H1 (cell line): ENCODE data around the gene SV2C. TPM values are rescaled to one million over a fixed set of nuclear protein-coding genes. Genes with fewer than 3 reads are reported as not detected.

Experiments
- CTCF ChIA-PET: fragments of 300-600 bp; sonication (Branson Sonifier 250); formaldehyde crosslinking; loops from one replicate; lab custom pipeline; 2021; ENCODE audit not compliant: partially characterized antibody; lab: Charles Lee
- POLR2A ChIA-PET: fragments of 300-600 bp; sonication (Branson Sonifier 250); formaldehyde crosslinking; loops from one replicate; lab custom pipeline; 2021; ENCODE audit warnings: inconsistent platforms; ENCODE audit not compliant: partially characterized antibody; lab: Charles Lee
- DNase-seq, 2 experiments: peaks; one replicate each; pipeline versions ENCODE4 v3.0.0 to v3.0.0-alpha.2; 2010 to 2022; ENCODE audit warnings: low spot score in 2 of 2, low read depth in 1 of 2, mixed read lengths in 1 of 2
- FAIRE-seq: peaks from 2 replicates; lab custom pipeline; 2011; peaks lifted over from hg19 to GRCh38; lab: Jason Lieb, UNC
- H2AFZ ChIP-seq: 2 replicates; pipeline ENCODE4 v1.8.1; 2012; ENCODE audit warnings: low read length, inconsistent platforms
- H2AK5ac ChIP-seq: 2 replicates; pipeline ENCODE4 v1.6.1; 2013; ENCODE audit warnings: low read depth, low read length
- H2BK120ac ChIP-seq: replicated peaks from 2 replicates; pipeline ENCODE3; 2013; ENCODE audit warnings: low read depth, low read length, inconsistent platforms
- H2BK12ac ChIP-seq: 2 replicates; pipeline ENCODE4 v1.6.1; 2013; ENCODE audit warnings: low read depth, low read length
- H2BK15ac ChIP-seq: 2 replicates; pipeline ENCODE4 v1.6.1; 2013; ENCODE audit warnings: low read length
- H2BK20ac ChIP-seq: 2 replicates; pipeline ENCODE4 v1.6.1; 2013; ENCODE audit warnings: low read length
- H2BK5ac ChIP-seq: 2 replicates; pipeline ENCODE4 v1.6.1; 2013; ENCODE audit warnings: low read depth, low read length
- H3K14ac ChIP-seq: 2 replicates; pipeline ENCODE4 v1.6.1; 2013; ENCODE audit warnings: inconsistent platforms; ENCODE audit not compliant: insufficient read length
- H3K18ac ChIP-seq: 2 replicates; pipeline ENCODE4 v1.6.1; 2013; ENCODE audit warnings: low read length; ENCODE audit errors: extremely low read depth
- H3K23ac ChIP-seq: 2 replicates; pipeline ENCODE4 v1.6.1; 2013; ENCODE audit warnings: inconsistent platforms; ENCODE audit not compliant: insufficient read length
- H3K23me2 ChIP-seq: 2 replicates; pipeline ENCODE4 v1.6.1; 2013; ENCODE audit warnings: low read depth, low read length
- H3K27ac ChIP-seq: 2 replicates; pipeline ENCODE4 v1.6.1; 2011; ENCODE audit warnings: low read depth, low read length, inconsistent platforms
- H3K27me3 ChIP-seq, 4 experiments: replicated peaks in 1 of 4; 1 replicate in 1 of 4; 2 replicates in 3 of 4; pipeline versions ENCODE4 v1.6.1 to v1.8.1; 2011 to 2013; ENCODE audit warnings: low read length in 3 of 4, mild to moderate bottlenecking in 3 of 4, inconsistent platforms in 2 of 4, mixed read lengths in 2 of 4, moderate library complexity in 1 of 4; ENCODE audit not compliant: control insufficient read depth in 3 of 4, insufficient read depth in 3 of 4; ENCODE audit errors: extremely low read depth in 1 of 4
- H3K36me3 ChIP-seq, 4 experiments: 2 replicates each; pipeline versions ENCODE4 v1.6.1 to v1.8.1; 2011 to 2013; ENCODE audit warnings: mild to moderate bottlenecking in 4 of 4, low read length in 3 of 4, moderate library complexity in 2 of 4, control low read depth in 1 of 4, inconsistent platforms in 1 of 4; ENCODE audit not compliant: insufficient read depth in 4 of 4, control insufficient read depth in 2 of 4
- H3K4ac ChIP-seq: replicated peaks from 2 replicates; pipeline ENCODE3; 2013; ENCODE audit warnings: low read length, low read depth, mixed read lengths, inconsistent platforms; ENCODE audit not compliant: insufficient read length
- H3K4me1 ChIP-seq, 4 experiments: replicated peaks in 1 of 4; 1 replicate in 1 of 4; 2 replicates in 3 of 4; pipeline versions ENCODE4 v1.6.1 to v1.8.1; 2011 to 2013; ENCODE audit warnings: low read length in 3 of 4, inconsistent platforms in 2 of 4, mixed read lengths in 1 of 4; ENCODE audit not compliant: insufficient read depth in 4 of 4, control insufficient read depth in 3 of 4
- H3K4me2 ChIP-seq, 2 experiments: 2 replicates each; pipeline versions ENCODE4 v1.6.1 to v1.8.1; 2011 to 2013; ENCODE audit warnings: low read depth in 2 of 2, low read length in 2 of 2, control low read depth in 1 of 2, inconsistent platforms in 1 of 2, mild to moderate bottlenecking in 1 of 2; ENCODE audit not compliant: insufficient read depth in 1 of 2
- H3K4me3 ChIP-seq, 4 experiments: fragments of 200-600, 300-600 bp in 1 of 4; sonication (generic), shearing (Covaris generic), sonication (Bioruptor Twin) in 1 of 4; 2 replicates each; pipeline versions ENCODE4 v1.5.1 to v1.8.1; 2011 to 2016; ENCODE audit warnings: low read length in 4 of 4, low read depth in 3 of 4, control low read depth in 2 of 4, inconsistent platforms in 2 of 4, mild to moderate bottlenecking in 2 of 4, mixed read lengths in 1 of 4, moderate library complexity in 1 of 4; ENCODE audit not compliant: insufficient read depth in 2 of 4; ENCODE audit errors: extremely low read depth in 1 of 4
- H3K56ac ChIP-seq: replicated peaks from 2 replicates; pipeline ENCODE3; 2013; ENCODE audit warnings: low read depth, mild to moderate bottlenecking, mixed read lengths, low read length, inconsistent platforms; ENCODE audit not compliant: insufficient read length
- H3K79me1 ChIP-seq: 2 replicates; pipeline ENCODE4 v1.6.1; 2013; ENCODE audit warnings: low read depth, low read length, control low read depth
- H3K79me2 ChIP-seq, 2 experiments: 2 replicates each; pipeline versions ENCODE4 v1.6.1 to v1.8.1; 2012 to 2013; ENCODE audit warnings: low read length in 2 of 2, mild to moderate bottlenecking in 2 of 2, inconsistent platforms in 1 of 2; ENCODE audit not compliant: insufficient read depth in 2 of 2, control insufficient read depth in 1 of 2
- H3K9ac ChIP-seq, 4 experiments: replicated peaks in 1 of 4; 1 replicate in 1 of 4; 2 replicates in 3 of 4; pipeline versions ENCODE4 v1.6.1 to v1.8.1; 2011 to 2013; ENCODE audit warnings: low read depth in 3 of 4, low read length in 3 of 4, control low read depth in 2 of 4, mild to moderate bottlenecking in 2 of 4, moderate library complexity in 2 of 4, inconsistent platforms in 1 of 4; ENCODE audit errors: extremely low read depth in 1 of 4
- H3K9me3 ChIP-seq, 2 experiments: 2 replicates each; pipeline versions ENCODE4 v1.6.1 to v1.8.1; 2012 to 2013; ENCODE audit warnings: mild to moderate bottlenecking in 2 of 2, moderate library complexity in 2 of 2, control low read depth in 1 of 2, inconsistent platforms in 1 of 2, low read depth in 1 of 2, low read length in 1 of 2, mixed read lengths in 1 of 2; ENCODE audit not compliant: insufficient read depth in 2 of 2
- H4K20me1 ChIP-seq, 2 experiments: replicated peaks in 1 of 2; 2 replicates each; pipeline versions ENCODE3 to v1.8.1; 2011 to 2013; ENCODE audit warnings: inconsistent platforms in 2 of 2, low read length in 2 of 2, mild to moderate bottlenecking in 1 of 2; ENCODE audit not compliant: insufficient read depth in 2 of 2, control insufficient read depth in 1 of 2
- H4K5ac ChIP-seq: 2 replicates; pipeline ENCODE4 v1.6.1; 2013; ENCODE audit warnings: low read length, low read depth, mixed read lengths, inconsistent platforms; ENCODE audit not compliant: insufficient read length
- H4K8ac ChIP-seq: 2 replicates; pipeline ENCODE4 v1.8.0; 2013; ENCODE audit warnings: mild to moderate bottlenecking, moderate library complexity, low read length, inconsistent platforms; ENCODE audit not compliant: insufficient read depth; ENCODE audit errors: extremely low read depth
- H4K91ac ChIP-seq: replicated peaks from 2 replicates; pipeline ENCODE3; 2013; ENCODE audit warnings: low read length, mixed read lengths, inconsistent platforms; ENCODE audit not compliant: insufficient read length
- CEBPB ChIP-seq: IDR thresholded peaks from 2 replicates; pipeline ENCODE4 v1.6.1; 2012; ENCODE audit warnings: low read depth, low read length
- CHD1 ChIP-seq: IDR thresholded peaks from 2 replicates; pipeline ENCODE4 v1.6.1; 2012; ENCODE audit warnings: low read depth, low read length, improper control_type of control experiment
- E2F6 ChIP-seq: IDR thresholded peaks from 2 replicates; pipeline ENCODE4 v1.6.1; 2012; ENCODE audit warnings: inconsistent platforms
- EP300 ChIP-seq, 2 experiments: IDR thresholded peaks; 1 replicate in 1 of 2; 2 replicates in 1 of 2; pipeline ENCODE4 v1.6.1; 2011 to 2012; ENCODE audit warnings: low read depth in 2 of 2, low read length in 2 of 2, mild to moderate bottlenecking in 2 of 2, borderline replicate concordance in 1 of 2, inconsistent platforms in 1 of 2, moderate library complexity in 1 of 2
- HDAC6 ChIP-seq: IDR thresholded peaks from one replicate; pipeline ENCODE4 v1.7.1; 2012; ENCODE audit warnings: low read depth, mild to moderate bottlenecking, inconsistent platforms, low read length, moderate library complexity
- KDM4A ChIP-seq: IDR thresholded peaks from one replicate; pipeline ENCODE4 v1.7.1; 2012; ENCODE audit warnings: low read depth, mild to moderate bottlenecking, moderate library complexity, low read length, inconsistent platforms; ENCODE audit not compliant: severe bottlenecking
- KDM5A ChIP-seq: fragments of 200-600 bp; IDR thresholded peaks from 2 replicates; pipeline ENCODE4 v1.7.1; 2012; ENCODE audit warnings: mild to moderate bottlenecking, low read length, inconsistent platforms, mixed read lengths
- NANOG ChIP-seq: IDR thresholded peaks from 2 replicates; pipeline ENCODE4 v1.6.1; 2011; ENCODE audit warnings: low read length, low read depth, mild to moderate bottlenecking, inconsistent platforms; ENCODE audit not compliant: insufficient read depth, poor library complexity, severe bottlenecking
- PHF8 ChIP-seq: fragments of 200-600 bp; sonication (generic); conservative IDR thresholded peaks from 2 replicates; pipeline ENCODE4 v1.7.1; 2012; ENCODE audit warnings: low read depth, mild to moderate bottlenecking, inconsistent platforms, low read length, moderate library complexity
- RAD21 ChIP-seq, 2 experiments: IDR thresholded peaks in 1 of 2; conservative IDR thresholded peaks in 1 of 2; 2 replicates each; pipeline ENCODE4 v1.6.1; 2011; ENCODE audit warnings: low read depth in 2 of 2, low read length in 2 of 2, improper control_type of control experiment in 1 of 2, inconsistent platforms in 1 of 2, mild to moderate bottlenecking in 1 of 2, moderate library complexity in 1 of 2
- SIX5 ChIP-seq: IDR thresholded peaks from 2 replicates; pipeline ENCODE4 v1.6.1; 2011; ENCODE audit warnings: mild to moderate bottlenecking, low read depth, low read length
- SUZ12 ChIP-seq: fragments of 200-600 bp; sonication (generic); IDR thresholded peaks from 2 replicates; pipeline ENCODE4 v1.6.1; 2012; ENCODE audit warnings: mild to moderate bottlenecking, inconsistent platforms, low read length, moderate library complexity, mixed read lengths
- TBP ChIP-seq: IDR thresholded peaks from 2 replicates; pipeline ENCODE4 v1.6.1; 2011; ENCODE audit warnings: low read depth, low read length, improper control_type of control experiment
- YY1 ChIP-seq: IDR thresholded peaks from 2 replicates; pipeline ENCODE4 v1.6.1; 2011; ENCODE audit warnings: low read depth, mild to moderate bottlenecking, low read length
- WGBS, 2 experiments: shearing (Covaris generic) in 1 of 2; methylation state at CpG; one replicate each; pipeline versions ENCODE4 v1.1.6 to v1.1.7; 2013 to 2015; ENCODE audit warnings: low lambda C conversion rate in 2 of 2, mixed read lengths in 2 of 2, inconsistent platforms in 1 of 2, low coverage in 1 of 2, missing lambda C conversion rate in 1 of 2; ENCODE audit not compliant: insufficient replicate concordance in 2 of 2, insufficient coverage in 1 of 2, insufficient read length in 1 of 2; ENCODE audit errors: extremely low coverage in 1 of 2, missing lambda C conversion rate in 1 of 2; 5-methylcytosine and 5-hydroxymethylcytosine counted together
- polyA plus RNA-seq, 7 experiments: library from polyadenylated mRNA; depleted of rRNA in 3 of 7; stranded (reverse) in 5 of 7; unstranded in 2 of 7; fragments of >200 nt in 5 of 7; fragments of 200-250 nt in 2 of 7; gene quantifications; 1 replicate in 5 of 7; 2 replicates in 1 of 7; 4 replicates in 1 of 7; pipeline versions ENCODE4 v1.2.1 to v1.2.3, GENCODE V29; 2011 to 2013; ENCODE audit warnings: missing spikeins in 2 of 7, mixed read lengths in 2 of 7
- total RNA-seq: library from RNA; stranded (reverse); fragmentation: NEBNext Ultra II Directional; extraction: Animal tissue kit (Norgen Biotek cat#: 25700); gene quantifications from 2 replicates; pipeline ENCODE4 v1.2.1, GENCODE V29; 2021

Gene SV2C
- total and polyA plus RNA-seq, 2 of the 8 experiments (the other 6 are each of a cell fraction or from before 2014, with no cell fraction given): 0.08 to 0.24 TPM

DNA sequence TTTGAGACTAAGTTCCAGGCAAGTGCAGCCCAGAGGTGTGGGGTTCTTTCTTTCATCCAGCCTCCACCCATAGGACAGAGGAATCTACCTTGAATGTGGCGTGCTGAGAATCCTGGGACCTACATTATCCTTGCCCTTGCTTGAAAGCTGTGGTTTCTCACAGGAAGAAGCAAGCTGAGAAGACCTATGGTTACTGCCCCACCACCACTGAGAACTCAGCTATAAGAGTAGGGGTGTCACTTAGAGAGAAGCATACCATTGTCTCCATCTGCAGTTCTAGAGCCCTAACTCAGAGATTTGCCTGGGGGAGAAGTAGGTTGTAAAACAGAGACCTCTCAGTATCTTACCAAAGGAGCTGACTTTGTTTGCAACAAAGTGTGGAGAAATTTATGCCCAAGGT lies 72.4 kb downstream of the SV2C start:
- DNase-seq (no peak), FAIRE-seq (no peak)
- Histone ChIP-seq H3K27me3 (no peaks in the 10 kb centered on the region; a peak in 1 of 7 replicates), H2BK12ac (no peak overlapping the region), H4K91ac (no peak overlapping the region), H2AFZ (no peak overlapping the region), H3K4me3 (no peak overlapping the region), H3K56ac (no peak overlapping the region), H3K4me2 (no peak overlapping the region), H3K36me3 (no peaks in the 10 kb centered on the region), H2BK120ac (no peak overlapping the region), H4K5ac (no peak overlapping the region), H3K4me1 (no peaks in the 10 kb centered on the region), H2BK5ac (no peak overlapping the region), H3K79me1 (no peaks in the 10 kb centered on the region), H3K27ac (no peak overlapping the region), H3K23ac (no peak overlapping the region), H3K18ac (no peak overlapping the region), H3K9ac (no peak overlapping the region), H2AK5ac (no peak overlapping the region), H3K79me2 (no peaks in the 10 kb centered on the region), H4K8ac (no peak overlapping the region), H2BK20ac (no peak overlapping the region), H3K4ac (no peak overlapping the region), H3K23me2 (no peaks in the 10 kb centered on the region; the same call in 1 of the 2 replicates), H4K20me1 (no peaks in the 10 kb centered on the region), H2BK15ac (no peak overlapping the region), H3K9me3 (no peaks in the 10 kb centered on the region), H3K14ac (no peak overlapping the region)
- CTCF ChIA-PET: interaction anchor here (1.1 to 5.7 kb wide), 6 partner anchors 9 to 80 kb away, joined by 3 to 38 read pairs (median 4); no protein-coding TSS in a partner anchor
- 86% methylated on average over 1 of the region's 1 CpG; no CpG with 5 or more reads in 1 of the 2 experiments for WGBS, 2 experiments
- POLR2A ChIA-PET: no interaction called here
- TF ChIP-seq KDM4A (no peak), YY1 (no peak), CHD1 (no peak), SUZ12 (no peak), TBP (no peak), E2F6 (no peak), NANOG (no peak), KDM5A (no peak), SIX5 (no peak), EP300 (IDR thresholded peaks at IDR 0.05; ENCODE audit: borderline replicate concordance in 1 of 2, low read depth in 2 of 2, low read length in 2 of 2) (no peak), CEBPB (no peak), RAD21 (IDR thresholded peaks at IDR 0.05 in 1 of 2, conservative IDR thresholded peaks at IDR 0.05 in 1 of 2; ENCODE audit: low read depth in 2 of 2, low read length in 2 of 2) (no peak), HDAC6 (no peak), PHF8 (no peak)
